Midbrain (tissue), 1 donor: ENCODE measurements around the gene ATXN7L1.
"Not testable (repeated sequence)": the region's sequence is repeated elsewhere in the genome, so short reads cannot be mapped to it uniquely, and the experiment has no call there.

ENCODE experiments used
- DNase-seq: peaks from one replicate; lab custom pipeline; 2025; lab: John Stamatoyannopoulos, UW

Gene ATXN7L1

GRCh38 chr7:105890290-105890997 is 14.0 kb upstream of the ATXN7L1 start:
- DNase-seq, result no peak

- DNase-seq, result no peak
Measured at GRCh38 chr7:105887569-105888189, 11.3 kb upstream of the ATXN7L1 start.

GRCh38 chr7:105886776-105887175 is 10.4 kb upstream of the ATXN7L1 start:
- DNase-seq, result no peak

GRCh38 chr7:105885387-105886111 is 9.2 kb upstream of the ATXN7L1 start:
- no peak for DNase-seq

GRCh38 chr7:105883179-105883578 is 6.8 kb upstream of the ATXN7L1 start:
- DNase-seq, result not testable (repeated sequence)

- DNase-seq, result no peak
Measured at GRCh38 chr7:105881439-105881838, 5.0 kb upstream of the ATXN7L1 start.

GRCh38 chr7:105880571-105881330 is 4.4 kb upstream of the ATXN7L1 start:
- no peak for DNase-seq

GRCh38 chr7:105879782-105880181 is 3.4 kb upstream of the ATXN7L1 start:
- no peak for DNase-seq

GRCh38 chr7:105878746-105879605 is 2.6 kb upstream of the ATXN7L1 start:
- DNase-seq, result no peak

GRCh38 chr7:105877736-105878135 is 1.3 kb upstream of the ATXN7L1 start:
- DNase-seq, result no peak

GRCh38 chr7:105876964-105877601 is 684 bp upstream of the ATXN7L1 start:
- peak; percentile 27 for DNase-seq

GRCh38 chr7:105875505-105875904 is 894 bp downstream of the ATXN7L1 start:
- no peak for DNase-seq

- no peak for DNase-seq
Measured at GRCh38 chr7:105874055-105874454, 2.3 kb downstream of the ATXN7L1 start.

GRCh38 chr7:105872491-105872890 is 3.9 kb downstream of the ATXN7L1 start:
- no peak for DNase-seq

GRCh38 chr7:105871142-105871541 is 5.3 kb downstream of the ATXN7L1 start:
- DNase-seq, result no peak

- no peak for DNase-seq
Measured at GRCh38 chr7:105866102-105866801, 10.1 kb downstream of the ATXN7L1 start.

GRCh38 chr7:105863876-105864275 is 12.5 kb downstream of the ATXN7L1 start:
- no peak for DNase-seq

- DNase-seq, result no peak
Measured at GRCh38 chr7:105862770-105863169, 13.6 kb downstream of the ATXN7L1 start.

GRCh38 chr7:105862276-105862675 is 14.1 kb downstream of the ATXN7L1 start:
- DNase-seq, result no peak

GRCh38 chr7:105861224-105861623 is 15.2 kb downstream of the ATXN7L1 start:
- no peak for DNase-seq
